WTC11 (cell line): ENCODE results near the gene CLEC3B. TPM values are rescaled to one million over a fixed set of nuclear protein-coding genes. Genes with fewer than 3 reads are reported as not detected.

Source experiments
- ATAC-seq: fragments of 200-7000 bp; cut with Tn5 transposase; 2 replicates; pipeline ENCODE4 v1.10.0; 2021; ENCODE audit warnings: mild to moderate bottlenecking, moderate library complexity
- CTCF ChIA-PET: fragments of 300-600 bp; sonication (Branson Sonifier 250); formaldehyde crosslinking; loops from one replicate; lab custom pipeline; 2021; ENCODE audit warnings: antibody characterized with exemption; lab: Charles Lee
- POLR2A ChIA-PET: fragments of 350-600 bp; sonication (Branson Sonifier 250); formaldehyde crosslinking; loops from one replicate; lab custom pipeline; 2021; ENCODE audit warnings: antibody characterized with exemption; lab: Charles Lee
- DNase-seq: peaks from one replicate; pipeline ENCODE4 v3.0.0; 2021; ENCODE audit warnings: low spot score
- H3K27ac Mint-ChIP-seq: 2 replicates; pipeline ENCODE4 v1.8.0; 2021; ENCODE audit warnings: mixed read lengths
- H3K27me3 Mint-ChIP-seq: 2 replicates; pipeline ENCODE4 v1.8.0; 2021; ENCODE audit warnings: low read depth, mild to moderate bottlenecking, moderate library complexity, mixed read lengths
- H3K36me3 Mint-ChIP-seq: 2 replicates; pipeline ENCODE4 v1.8.0; 2021; ENCODE audit warnings: mixed read lengths
- H3K4me1 Mint-ChIP-seq: 2 replicates; pipeline ENCODE4 v1.8.0; 2022; ENCODE audit warnings: mixed read lengths
- H3K4me3 Mint-ChIP-seq: 2 replicates; pipeline ENCODE4 v1.8.0; 2021; ENCODE audit warnings: mild to moderate bottlenecking, moderate library complexity, mixed read lengths
- H3K9me3 Mint-ChIP-seq: 2 replicates; pipeline ENCODE4 v1.8.0; 2021; ENCODE audit warnings: mixed read lengths
- AFF4 ChIP-seq: sonication (generic); formaldehyde crosslinking; IDR thresholded peaks from 2 replicates; pipeline ENCODE4 v1.8.1; 2023; ENCODE audit warnings: mild to moderate bottlenecking, missing genetic modification reagents, borderline replicate concordance
- ATF1 ChIP-seq: sonication (generic); formaldehyde crosslinking; IDR thresholded peaks from 2 replicates; pipeline ENCODE4 v1.8.1; 2023; ENCODE audit warnings: mild to moderate bottlenecking, moderate library complexity, missing genetic modification reagents
- ATF3 ChIP-seq: sonication (generic); formaldehyde crosslinking; conservative IDR thresholded peaks from 2 replicates; pipeline ENCODE4 v1.8.1; 2022; ENCODE audit warnings: mild to moderate bottlenecking, missing genetic modification reagents
- ATF6 ChIP-seq: sonication (generic); formaldehyde crosslinking; IDR thresholded peaks from 2 replicates; pipeline ENCODE4 v1.8.1; 2023; ENCODE audit warnings: mild to moderate bottlenecking, missing genetic modification reagents
- ESRRA ChIP-seq: sonication (generic); formaldehyde crosslinking; IDR thresholded peaks from 2 replicates; pipeline ENCODE4 v1.8.1; 2022; ENCODE audit warnings: mild to moderate bottlenecking, missing genetic modification reagents, borderline replicate concordance
- FOXP1 ChIP-seq: sonication (generic); formaldehyde crosslinking; IDR thresholded peaks from 2 replicates; pipeline ENCODE4 v1.8.0; 2022; ENCODE audit warnings: missing genetic modification reagents, mild to moderate bottlenecking, moderate library complexity, borderline replicate concordance
- FOXP4 ChIP-seq: sonication (generic); formaldehyde crosslinking; IDR thresholded peaks from 2 replicates; pipeline ENCODE4 v1.8.0; 2022; ENCODE audit warnings: mild to moderate bottlenecking, missing genetic modification reagents
- GABPB1 ChIP-seq: sonication (generic); formaldehyde crosslinking; IDR thresholded peaks from 2 replicates; pipeline ENCODE4 v1.8.1; 2023; ENCODE audit warnings: mild to moderate bottlenecking, missing genetic modification reagents
- IRF2 ChIP-seq: sonication (generic); formaldehyde crosslinking; IDR thresholded peaks from 2 replicates; pipeline ENCODE4 v1.8.0; 2022; ENCODE audit warnings: low read depth, missing genetic modification reagents, borderline replicate concordance
- MXD4 ChIP-seq: fragments of 250-450 bp; sonication (Bioruptor Pico); IDR thresholded peaks from 2 replicates; pipeline ENCODE4 v1.8.0; 2021; ENCODE audit warnings: mild to moderate bottlenecking, moderate library complexity, borderline replicate concordance
- NFATC4 ChIP-seq: fragments of 250-450 bp; sonication (Bioruptor Pico); IDR thresholded peaks from 2 replicates; pipeline ENCODE4 v1.9.0; 2021; ENCODE audit warnings: mild to moderate bottlenecking
- NR1H2 ChIP-seq: sonication (generic); formaldehyde crosslinking; IDR thresholded peaks from 2 replicates; pipeline ENCODE4 v1.9.0; 2021; ENCODE audit warnings: mild to moderate bottlenecking, moderate library complexity, missing genetic modification reagents
- NR3C1 ChIP-seq: sonication (generic); formaldehyde crosslinking; conservative IDR thresholded peaks from 2 replicates; pipeline ENCODE4 v1.8.1; 2023; ENCODE audit warnings: low read depth, mild to moderate bottlenecking, missing genetic modification reagents
- TP53 ChIP-seq: sonication (generic); formaldehyde crosslinking; IDR thresholded peaks from 2 replicates; pipeline ENCODE4 v1.8.1; 2023; ENCODE audit warnings: mild to moderate bottlenecking, missing genetic modification reagents
- USF2 ChIP-seq: sonication (generic); formaldehyde crosslinking; IDR thresholded peaks from 2 replicates; pipeline ENCODE4 v1.8.1; 2023; ENCODE audit warnings: mild to moderate bottlenecking, missing genetic modification reagents, moderate library complexity
- ZNF396 ChIP-seq: fragments of 250-450 bp; sonication (Bioruptor Pico); IDR thresholded peaks from 2 replicates; pipeline ENCODE4 v1.8.0; 2021; ENCODE audit warnings: mild to moderate bottlenecking, moderate library complexity, borderline replicate concordance
- total RNA-seq: library from RNA; stranded (reverse); gene quantifications from 3 replicates; pipeline ENCODE4 v1.2.3, GENCODE V29; 2021

The CLEC3B gene
- total RNA-seq, 1 experiment from 2014 or later, result 0.81 TPM

- no peak for TF ChIP-seq AFF4 (CRISPR knock-in tag)
- TF ChIP-seq USF2, result no peak
- no peak for TF ChIP-seq GABPB1 (CRISPR knock-in tag)
- TF ChIP-seq IRF2 (CRISPR knock-in tag), result no peak
These were observed 44.4 kb upstream of the CLEC3B start (continued) for GRCh38 chr3:44981751-44982150.

GRCh38 chr3:44982817-44983216 is 43.3 kb upstream of the CLEC3B start:
- ChIA-PET CTCF (interaction anchor here (1.7 kb wide), 1 partner anchor 10 kb away, joined by 8 read pairs; no protein-coding TSS in a partner anchor), POLR2A (no interaction called here)
- H3K4me1 Mint-ChIP-seq, result peaks cover 8% of the 10 kb centered on the region
- H3K4me3 Mint-ChIP-seq, result no peak overlapping the region
- no peaks in the 10 kb centered on the region for H3K27me3 Mint-ChIP-seq
- peaks cover 35% of the 10 kb centered on the region for H3K36me3 Mint-ChIP-seq
- peaks cover 18% of the 10 kb centered on the region for H3K9me3 Mint-ChIP-seq
- no peak overlapping the region for H3K27ac Mint-ChIP-seq
- TF ChIP-seq NR3C1 (CRISPR knock-in tag) (no peak), ATF1 (CRISPR knock-in tag) (no peak), ESRRA (CRISPR knock-in tag) (no peak), FOXP4 (no peak), FOXP1 (CRISPR knock-in tag) (no peak), NR1H2 (CRISPR knock-in tag) (no peak), MXD4 (no peak), TP53 (CRISPR knock-in tag) (no peak), ZNF396 (CRISPR knock-in tag) (no peak), NFATC4 (no peak), ATF3 (CRISPR knock-in tag) (no peak), ATF6 (no peak)
- ATAC-seq (no peak), DNase-seq (no peak)
